Measurements from ENCODE around the gene PPP1R1C. TPM values are rescaled to one million over a fixed set of nuclear protein-coding genes. Genes with fewer than 3 reads are reported as not detected.
"Not testable (repeated sequence)": the region's sequence is repeated elsewhere in the genome, so short reads cannot be mapped to it uniquely, and the experiment has no call there.

The PPP1R1C gene, protein sequence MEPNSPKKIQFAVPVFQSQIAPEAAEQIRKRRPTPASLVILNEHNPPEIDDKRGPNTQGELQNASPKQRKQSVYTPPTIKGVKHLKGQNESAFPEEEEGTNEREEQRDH
- not detected for total RNA-seq

DNA sequence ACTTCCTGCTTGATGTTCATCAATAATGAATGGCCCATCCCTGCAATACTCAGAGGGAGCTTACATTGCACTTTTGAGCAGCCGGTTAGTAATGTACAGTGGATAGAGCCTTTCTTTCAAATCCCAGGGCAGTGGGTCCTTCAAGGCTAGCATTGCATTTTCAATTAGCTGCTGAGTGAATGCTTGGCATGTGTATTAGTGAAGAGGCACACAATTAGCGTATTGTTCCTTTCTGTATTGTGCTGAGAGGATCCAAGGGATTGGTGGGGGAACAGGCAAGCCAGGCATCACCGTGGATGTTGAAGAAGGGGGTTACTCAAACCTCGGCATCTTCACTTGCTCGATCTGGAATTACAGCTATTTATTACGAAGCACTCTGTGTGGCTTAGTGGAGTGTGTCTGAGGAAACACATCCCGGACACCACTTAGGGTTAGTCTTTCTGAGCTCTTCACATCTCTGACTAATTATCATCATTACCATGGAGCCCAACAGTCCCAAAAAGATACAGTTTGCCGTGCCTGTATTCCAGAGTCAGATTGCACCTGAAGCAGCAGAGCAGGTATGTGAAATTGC lies at the start of gene PPP1R1C:
Gene PPP1R1C (plus strand): TSS at position 222 of the 574 bp plus-strand sequence. CDS start 258 bp downstream, at position 480.
- H3K4me3 ChIP-seq (ENCODE audit: low read length), result no peak within 1 kb of the TSS
- no peaks in the 10 kb centered on the region for H3K27me3 ChIP-seq (ENCODE audit: insufficient read depth, low read length)
- H3K4me1 ChIP-seq (ENCODE audit: insufficient read depth, low read length), result no peaks in the 10 kb centered on the region
- no peaks in the 10 kb centered on the region for H3K9me3 ChIP-seq (ENCODE audit: low read depth, low read length)

DNA sequence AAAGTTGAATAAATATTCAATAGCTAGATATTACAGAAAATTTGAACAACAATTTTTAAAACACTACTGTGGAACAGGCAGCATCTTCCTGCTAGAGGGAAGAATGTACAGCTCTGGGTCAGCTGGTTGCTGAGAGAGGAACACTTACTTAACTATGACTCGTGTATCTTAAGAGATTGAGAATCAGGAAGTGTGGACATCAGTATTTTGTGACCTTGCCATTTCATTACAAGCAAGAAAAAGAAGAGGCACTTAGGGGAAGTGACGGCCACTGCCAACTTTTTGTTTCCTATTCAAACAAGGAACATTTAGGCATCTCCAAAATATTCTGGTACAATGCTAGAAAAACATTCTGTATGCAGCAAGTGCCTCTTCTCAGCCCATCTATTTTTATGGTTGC lies 48.2 kb upstream of the PPP1R1C start:
- peaks cover 3% of the 10 kb centered on the region for H3K4me1 ChIP-seq (ENCODE audit: insufficient read depth, low read length)
- H3K4me3 ChIP-seq (ENCODE audit: low read length), result no peak overlapping the region
- no peaks in the 10 kb centered on the region for H3K9me3 ChIP-seq (ENCODE audit: low read depth, low read length)
- H3K27me3 ChIP-seq (ENCODE audit: insufficient read depth, low read length), result no peaks in the 10 kb centered on the region

DNA sequence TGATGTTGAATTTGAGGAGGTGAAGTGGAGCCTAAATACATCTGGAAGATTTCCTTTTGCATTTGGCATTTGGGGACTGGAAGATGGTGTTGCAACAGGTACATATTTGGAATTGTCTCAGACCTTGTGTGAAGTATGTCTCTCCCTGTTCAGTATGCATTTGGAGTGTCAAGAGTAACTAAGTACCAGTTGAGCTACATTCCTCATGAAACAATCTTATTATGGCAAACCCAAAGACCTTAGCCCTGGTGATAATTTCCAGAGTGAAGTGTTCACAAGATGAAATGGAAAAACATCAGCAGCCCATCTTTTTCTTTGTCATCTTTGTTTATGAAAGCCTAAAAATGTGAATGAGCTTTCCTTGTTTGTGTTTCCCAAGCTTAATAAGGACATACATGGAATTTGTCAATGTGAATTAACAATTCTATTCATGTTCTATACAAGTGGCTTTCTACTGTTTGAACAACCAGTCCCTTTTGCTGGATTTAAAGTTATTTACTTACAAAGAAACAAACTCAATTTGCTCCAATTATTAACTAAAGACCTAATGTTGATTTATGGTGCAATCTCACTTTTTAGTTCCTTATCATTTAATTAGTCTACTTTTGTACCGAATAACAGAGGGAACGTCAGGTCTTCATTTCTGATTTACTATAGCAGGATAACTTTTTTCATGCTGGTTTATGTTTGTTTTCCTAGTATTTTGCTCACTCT lies 42.1 kb upstream of the PPP1R1C start:
- H3K9me3 ChIP-seq (ENCODE audit: low read depth, low read length), result no peaks in the 10 kb centered on the region
- no peak overlapping the region for H3K4me3 ChIP-seq (ENCODE audit: low read length)
- H3K4me1 ChIP-seq (ENCODE audit: insufficient read depth, low read length), result no peaks in the 10 kb centered on the region
- H3K27me3 ChIP-seq (ENCODE audit: insufficient read depth, low read length), result no peaks in the 10 kb centered on the region

DNA sequence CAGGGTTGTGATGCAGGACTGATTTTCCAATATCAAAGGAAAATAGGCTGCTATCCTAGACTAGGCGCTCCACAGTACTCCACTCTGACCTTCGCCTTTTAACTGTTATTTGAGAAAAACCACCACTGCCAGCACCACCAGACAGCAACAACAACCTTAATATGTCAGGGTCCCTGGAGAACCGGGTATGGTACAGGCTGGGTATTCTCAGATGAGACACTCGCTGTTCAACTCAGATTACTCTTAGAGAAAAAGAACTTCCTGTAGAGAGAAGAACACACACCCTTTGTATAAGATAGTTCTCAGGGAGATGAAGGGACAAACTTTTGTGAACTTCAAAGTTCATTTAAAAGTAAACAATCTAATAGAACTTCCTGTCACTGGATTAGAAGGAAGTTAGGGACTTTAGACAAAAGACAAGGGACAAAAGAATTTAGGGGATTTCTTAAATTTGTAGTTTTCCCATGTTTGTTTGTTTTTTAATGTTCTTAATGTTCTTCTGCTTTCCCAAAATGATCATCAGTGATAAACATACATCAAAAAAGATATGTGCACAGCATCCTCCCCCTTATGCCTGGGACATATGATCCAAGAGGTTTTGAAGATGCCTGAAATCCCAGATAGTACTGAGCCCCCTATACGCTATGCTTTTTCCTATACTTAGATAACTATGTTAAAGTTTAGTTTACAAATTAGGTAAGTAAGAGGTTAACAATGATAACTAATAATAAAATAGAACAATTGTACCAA lies 41.3 kb upstream of the PPP1R1C start:
- H3K4me1 ChIP-seq (ENCODE audit: insufficient read depth, low read length), result no peaks in the 10 kb centered on the region
- H3K9me3 ChIP-seq (ENCODE audit: low read depth, low read length), result no peaks in the 10 kb centered on the region
- H3K27me3 ChIP-seq (ENCODE audit: insufficient read depth, low read length), result no peaks in the 10 kb centered on the region
- no peak overlapping the region for H3K4me3 ChIP-seq (ENCODE audit: low read length)

DNA sequence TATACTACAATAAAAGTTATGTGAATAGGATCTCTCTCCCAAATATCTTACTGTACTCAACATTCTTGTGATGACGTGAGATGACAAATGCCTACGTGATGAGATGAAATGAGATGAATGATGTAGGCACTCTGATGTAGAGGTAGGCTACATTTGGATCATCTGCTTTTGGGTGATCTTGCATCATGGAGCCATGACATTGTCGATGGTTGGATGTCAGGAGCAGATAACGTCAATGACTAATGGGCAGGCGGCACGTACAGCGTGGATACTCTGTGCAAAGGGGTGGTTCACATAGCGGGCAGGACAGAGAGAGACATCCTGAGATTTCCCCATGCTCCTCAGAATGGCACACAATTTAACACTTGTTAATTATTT lies 40.8 kb upstream of the PPP1R1C start:
- Histone ChIP-seq H3K9me3 (ENCODE audit: low read depth, low read length) (no peaks in the 10 kb centered on the region), H3K27me3 (ENCODE audit: insufficient read depth, low read length) (no peaks in the 10 kb centered on the region), H3K4me1 (ENCODE audit: insufficient read depth, low read length) (no peaks in the 10 kb centered on the region), H3K4me3 (ENCODE audit: low read length) (no peak overlapping the region)

DNA sequence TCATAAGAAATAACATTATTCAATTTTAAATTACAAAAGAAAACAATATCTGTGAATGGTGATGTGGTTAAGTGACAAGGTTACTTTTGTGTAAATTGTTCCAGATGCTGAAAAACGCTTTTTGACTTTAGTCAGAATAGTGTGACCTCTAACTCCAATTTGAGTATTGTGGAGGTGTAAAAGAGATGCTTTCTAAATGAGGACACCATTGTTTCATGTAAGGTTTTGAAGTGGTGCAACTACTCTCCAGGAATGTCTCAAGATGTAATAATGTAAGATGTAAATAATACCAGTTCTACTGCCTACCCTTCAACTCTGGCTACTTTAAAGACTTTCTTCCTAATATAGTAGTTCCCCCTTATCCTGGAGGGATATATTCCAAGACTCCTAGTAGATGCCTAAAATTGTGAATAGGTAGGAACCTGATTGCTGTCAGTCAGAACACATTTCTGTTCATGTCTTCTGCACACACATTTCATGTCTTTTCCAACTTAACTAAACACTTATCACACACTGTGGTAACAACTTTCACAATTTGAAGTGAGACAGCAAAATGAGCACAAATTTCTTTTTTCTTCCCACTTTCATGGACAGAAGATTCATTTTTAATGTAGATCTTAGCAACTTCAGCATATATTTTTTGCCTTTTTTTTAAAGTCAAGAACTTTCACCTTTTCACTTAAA lies 39.1 kb upstream of the PPP1R1C start:
- no peak overlapping the region for H3K4me3 ChIP-seq (ENCODE audit: low read length)
- H3K9me3 ChIP-seq (ENCODE audit: low read depth, low read length), result no peaks in the 10 kb centered on the region
- no peaks in the 10 kb centered on the region for H3K4me1 ChIP-seq (ENCODE audit: insufficient read depth, low read length)
- H3K27me3 ChIP-seq (ENCODE audit: insufficient read depth, low read length), result no peaks in the 10 kb centered on the region

DNA sequence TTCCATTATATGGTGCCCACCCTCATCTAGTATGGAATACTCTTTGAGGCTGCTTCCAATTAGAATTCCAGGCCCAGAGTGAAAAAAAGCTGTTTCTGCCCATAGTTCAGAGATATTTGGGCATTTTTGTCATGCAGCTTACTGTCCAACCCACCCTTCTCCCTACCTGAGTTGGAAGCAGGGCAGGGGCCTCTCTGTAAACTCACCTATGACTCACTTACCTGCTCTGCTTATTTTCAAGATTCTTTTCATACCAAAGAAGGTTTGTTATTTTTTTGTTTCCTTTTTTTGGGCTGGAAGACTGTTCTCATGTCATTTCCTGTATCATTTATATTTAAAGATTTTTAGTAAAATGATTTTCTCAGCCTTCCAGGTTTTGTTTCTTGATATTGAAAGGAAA lies 38.4 kb upstream of the PPP1R1C start:
- no peak overlapping the region for H3K4me3 ChIP-seq (ENCODE audit: low read length)
- H3K27me3 ChIP-seq (ENCODE audit: insufficient read depth, low read length), result no peaks in the 10 kb centered on the region
- H3K9me3 ChIP-seq (ENCODE audit: low read depth, low read length), result no peaks in the 10 kb centered on the region
- no peaks in the 10 kb centered on the region for H3K4me1 ChIP-seq (ENCODE audit: insufficient read depth, low read length)

DNA sequence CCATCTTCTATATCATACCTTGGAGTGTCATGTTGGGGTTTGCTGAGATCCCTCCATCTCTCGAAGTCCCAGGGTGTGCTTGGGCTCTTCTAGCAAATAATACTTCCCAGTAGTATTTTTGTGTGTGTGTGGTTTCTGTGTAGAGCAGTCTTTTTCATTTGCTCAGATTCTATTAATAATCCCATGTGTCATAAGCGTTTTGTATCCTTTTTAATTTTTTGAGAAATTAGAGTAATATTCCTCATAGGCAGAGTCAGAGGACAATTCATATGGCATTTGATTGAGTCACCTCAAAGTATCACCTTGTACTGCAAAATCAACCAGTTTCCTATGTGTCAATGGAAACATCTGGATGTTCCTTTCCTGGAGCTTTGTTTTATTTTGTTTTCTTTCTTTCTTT lies 37.4 kb upstream of the PPP1R1C start:
- no peaks in the 10 kb centered on the region for H3K4me1 ChIP-seq (ENCODE audit: insufficient read depth, low read length)
- no peaks in the 10 kb centered on the region for H3K9me3 ChIP-seq (ENCODE audit: low read depth, low read length)
- H3K27me3 ChIP-seq (ENCODE audit: insufficient read depth, low read length), result no peaks in the 10 kb centered on the region
- H3K4me3 ChIP-seq (ENCODE audit: low read length), result no peak overlapping the region

DNA sequence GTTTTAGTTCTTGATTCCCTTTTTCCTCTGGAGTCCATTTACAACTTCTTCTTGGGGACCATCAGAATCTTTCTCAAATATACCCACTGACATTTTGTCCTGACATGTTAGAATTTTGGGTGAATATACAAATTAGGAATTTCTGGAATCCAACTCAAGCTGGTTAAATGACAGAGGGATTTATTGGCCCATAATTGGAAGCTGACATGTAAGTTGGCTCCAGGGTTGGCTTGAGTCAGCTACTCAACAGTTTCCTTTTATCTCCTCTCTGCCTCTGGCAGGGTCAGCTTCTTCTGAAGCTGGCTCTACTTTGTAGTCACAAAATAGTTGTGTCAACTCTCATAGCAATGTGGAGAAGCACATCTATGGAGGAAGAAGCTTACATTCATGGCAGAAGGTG lies 36.6 kb upstream of the PPP1R1C start:
- no peaks in the 10 kb centered on the region for H3K9me3 ChIP-seq (ENCODE audit: low read depth, low read length)
- peaks cover 3% of the 10 kb centered on the region for H3K4me1 ChIP-seq (ENCODE audit: insufficient read depth, low read length)
- H3K27me3 ChIP-seq (ENCODE audit: insufficient read depth, low read length), result no peaks in the 10 kb centered on the region
- no peak overlapping the region for H3K4me3 ChIP-seq (ENCODE audit: low read length)

DNA sequence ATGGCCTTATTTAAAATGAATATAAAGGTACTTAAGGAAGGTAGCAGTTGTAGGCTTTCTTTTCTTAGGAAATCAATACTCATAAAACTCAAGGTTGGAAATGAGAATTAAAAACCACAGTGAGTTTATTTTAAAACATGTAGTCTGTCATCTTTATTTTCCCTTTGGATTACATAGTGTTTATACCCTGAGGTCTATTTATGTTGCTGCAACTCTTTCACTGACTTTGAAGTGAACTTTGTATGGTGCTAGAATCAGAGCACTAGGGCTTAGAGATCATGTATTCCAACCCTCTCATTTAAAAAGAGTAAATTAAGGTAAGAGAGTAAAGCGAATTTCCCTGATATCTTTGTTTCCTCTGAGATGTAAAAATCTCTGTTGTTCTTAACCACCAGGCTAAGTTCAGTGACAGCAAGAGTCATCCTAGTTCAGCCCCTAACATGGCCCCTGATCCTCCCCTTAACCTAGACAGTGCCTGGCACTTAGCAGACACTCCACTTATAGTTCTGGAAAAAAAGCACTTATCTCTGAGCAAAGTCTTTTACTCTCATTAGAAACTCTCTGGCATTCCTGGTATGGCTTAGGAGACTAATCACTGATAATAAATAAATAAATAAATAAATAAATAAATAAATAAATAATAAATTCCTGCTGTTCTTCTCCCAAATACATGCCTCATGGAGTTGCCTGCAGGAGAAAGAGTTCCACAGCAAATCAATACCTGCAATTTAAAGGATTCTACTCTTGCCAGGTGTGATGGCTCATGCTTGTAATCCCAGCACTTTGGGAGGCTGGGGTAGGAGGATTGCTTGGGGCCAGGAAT lies 33.0 kb upstream of the PPP1R1C start:
- H3K9me3 ChIP-seq (ENCODE audit: low read depth, low read length), result no peaks in the 10 kb centered on the region
- no peaks in the 10 kb centered on the region for H3K27me3 ChIP-seq (ENCODE audit: insufficient read depth, low read length)
- no peak overlapping the region for H3K4me3 ChIP-seq (ENCODE audit: low read length)
- H3K4me1 ChIP-seq (ENCODE audit: insufficient read depth, low read length), result peaks cover 3% of the 10 kb centered on the region

DNA sequence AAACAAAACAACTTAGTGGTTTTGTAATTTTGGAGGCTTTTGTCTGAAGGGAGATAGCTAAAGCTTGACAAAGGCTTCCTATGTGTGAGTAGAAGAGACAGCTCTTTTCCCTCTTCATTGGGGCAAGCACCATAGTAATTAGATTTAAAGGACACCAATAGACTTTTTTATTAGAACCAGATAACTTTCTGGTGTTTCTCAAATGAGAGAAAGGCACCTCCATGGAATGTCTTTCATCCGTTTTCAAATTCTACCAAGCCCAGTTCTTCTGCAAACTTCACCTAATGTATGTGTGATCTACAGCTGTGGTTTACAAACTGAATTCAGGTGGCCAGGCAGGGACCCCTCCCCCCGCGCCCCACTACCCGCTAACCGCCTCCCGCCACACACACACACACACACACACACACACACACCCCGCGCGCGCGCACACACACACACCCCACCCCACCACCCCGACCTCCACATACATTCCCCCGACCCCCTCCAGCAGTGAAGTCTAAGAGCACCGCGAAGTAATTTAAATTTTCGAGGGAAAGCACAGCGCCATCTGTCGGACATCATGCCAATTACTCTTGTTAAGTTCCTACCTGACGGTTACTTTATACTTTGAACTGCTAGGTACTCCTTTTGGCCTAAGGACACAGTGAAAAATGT lies 31.6 kb upstream of the PPP1R1C start:
- Histone ChIP-seq H3K4me1 (ENCODE audit: insufficient read depth, low read length) (peaks cover 3% of the 10 kb centered on the region), H3K4me3 (ENCODE audit: low read length) (no peak overlapping the region), H3K27me3 (ENCODE audit: insufficient read depth, low read length) (no peaks in the 10 kb centered on the region), H3K9me3 (ENCODE audit: low read depth, low read length) (no peaks in the 10 kb centered on the region)

DNA sequence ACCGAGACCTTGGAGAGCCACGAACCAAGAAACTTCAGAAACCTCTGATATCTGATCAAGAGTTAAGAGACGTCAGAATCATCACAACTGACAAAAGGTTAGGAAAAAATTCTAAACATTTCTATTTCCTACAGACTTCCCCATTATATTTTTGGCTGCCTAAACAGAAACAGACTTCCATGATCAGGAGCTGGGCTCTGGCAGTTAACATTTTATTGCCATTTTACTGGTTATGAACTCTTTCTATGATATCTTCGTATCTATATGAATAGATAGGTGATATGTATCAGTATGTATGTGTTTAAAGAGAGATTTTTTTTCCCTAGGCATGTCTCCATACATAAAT lies 31.1 kb upstream of the PPP1R1C start:
- Histone ChIP-seq H3K9me3 (ENCODE audit: low read depth, low read length) (no peaks in the 10 kb centered on the region), H3K4me3 (ENCODE audit: low read length) (no peak overlapping the region)

DNA sequence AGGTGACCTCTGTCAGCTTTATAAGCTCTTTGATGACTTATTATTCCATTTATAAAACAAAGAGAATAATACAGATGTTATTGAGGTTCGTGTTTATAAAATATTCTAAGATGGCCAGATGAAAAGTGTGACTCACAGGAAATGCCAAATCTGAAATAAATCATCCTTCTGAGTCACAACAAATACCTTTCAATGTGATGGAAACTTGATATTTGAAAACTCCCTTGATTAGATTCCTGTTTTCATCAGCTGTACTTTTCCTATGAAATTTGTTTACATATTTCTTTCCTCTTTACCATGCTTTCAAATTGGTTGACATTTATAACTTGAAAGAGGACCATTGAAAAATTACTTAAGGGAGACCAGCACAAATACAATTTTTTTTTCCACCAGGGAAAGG lies 30.6 kb upstream of the PPP1R1C start:
- H3K27me3 ChIP-seq (ENCODE audit: insufficient read depth, low read length), result no peaks in the 10 kb centered on the region
- peaks cover 3% of the 10 kb centered on the region for H3K4me1 ChIP-seq (ENCODE audit: insufficient read depth, low read length)
- H3K9me3 ChIP-seq (ENCODE audit: low read depth, low read length), result no peaks in the 10 kb centered on the region
- no peak overlapping the region for H3K4me3 ChIP-seq (ENCODE audit: low read length)

More for the DNA sequence above, 31.1 kb upstream of the PPP1R1C start:
- Histone ChIP-seq H3K27me3 (ENCODE audit: insufficient read depth, low read length) (no peaks in the 10 kb centered on the region), H3K4me1 (ENCODE audit: insufficient read depth, low read length) (peaks cover 3% of the 10 kb centered on the region)

DNA sequence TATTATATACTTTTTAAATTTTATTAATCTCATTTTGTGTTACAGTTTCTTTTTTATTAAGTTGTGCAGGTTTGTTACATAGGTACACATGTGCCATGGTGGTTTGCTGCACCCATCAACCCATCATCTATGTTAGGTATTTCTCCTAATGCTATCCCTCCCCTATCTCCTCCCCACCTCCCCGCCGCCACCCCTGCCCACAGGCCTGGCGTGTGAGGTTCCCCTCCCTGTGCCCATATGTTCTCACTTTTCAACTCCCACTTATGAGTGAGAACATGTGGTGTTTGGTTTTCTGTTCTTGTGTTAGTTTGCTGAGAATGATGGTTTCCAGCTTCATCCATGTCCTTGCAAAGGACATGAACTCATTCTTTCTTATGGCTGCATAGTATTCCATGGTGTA lies 29.8 kb upstream of the PPP1R1C start:
- not testable (repeated sequence) for H3K9me3 ChIP-seq (ENCODE audit: low read depth, low read length); H3K4me3 ChIP-seq (ENCODE audit: low read length); H3K4me1 ChIP-seq (ENCODE audit: insufficient read depth, low read length); H3K27me3 ChIP-seq (ENCODE audit: insufficient read depth, low read length)

Data from mononuclear cell (primary cell).